SH-SY5Y (cell line): ENCODE measurements around the gene TIRAP.

Experiments
- GATA2 ChIP-seq: IDR thresholded peaks from 2 replicates; pipeline ENCODE4 v1.6.1; 2011; ENCODE audit warnings: mild to moderate bottlenecking, low read depth, low read length
- GATA3 ChIP-seq: IDR thresholded peaks from 2 replicates; pipeline ENCODE4 v1.6.1; 2011; ENCODE audit warnings: low read depth, mild to moderate bottlenecking, low read length, moderate library complexity

- TF ChIP-seq GATA3 = no peak
- no peak for TF ChIP-seq GATA2
These were observed 53.2 kb downstream of the TIRAP start for GRCh38 chr11:126336138-126336541.
